ENCODE measurements around the gene MDM1. TPM values are rescaled to one million over a fixed set of nuclear protein-coding genes. Genes with fewer than 3 reads are reported as not detected.

The MDM1 gene
- total RNA-seq, 1 experiment from 2014 or later = 10.6 TPM

- WGBS (ENCODE audit: extremely low coverage, insufficient read length, low lambda C conversion rate) = no CpG with 5 or more reads among the region's 4 CpGs
- H3K56ac ChIP-seq (ENCODE audit: insufficient read length, low read depth, low read length) = no peak overlapping the region
- Mint-ChIP-seq H3K27me3 (ENCODE audit: low read depth) (no peaks in the 10 kb centered on the region), H3K36me3 (ENCODE audit: insufficient read depth in 1 of 3, low read depth in 3 of 3) (no peaks in the 10 kb centered on the region), H3K4me1 (peaks cover 0 to 2% of the 10 kb centered on the region in 2 experiments; a peak in 1 of 4 replicates), H3K27ac (0 out of 7 replicates have a peak overlapping the region, but pooled peaks of 1 of the 3 experiments have one; percentile 54), H3K4me3 (no peak overlapping the region), H3K9me3 (no peaks in the 10 kb centered on the region)
- no peak overlapping the region for H3K14ac ChIP-seq (ENCODE audit: insufficient read depth, low read length)
- no peak overlapping the region for H2BK15ac ChIP-seq (ENCODE audit: low read depth, low read length)
- no peak overlapping the region for H3K4ac ChIP-seq (ENCODE audit: low read depth, low read length)
- no peak overlapping the region for H2BK5ac ChIP-seq (ENCODE audit: insufficient read length, low read length)
- no peaks in the 10 kb centered on the region for H3K9me3 ChIP-seq (ENCODE audit: control insufficient read depth, low read depth, low read length)
- H2AK5ac ChIP-seq (ENCODE audit: insufficient read length, low read length) = no peak overlapping the region
- TF ChIP-seq CTCF (conservative IDR thresholded peaks at IDR 0.05) = no peak
- no peak overlapping the region for H2BK20ac ChIP-seq (ENCODE audit: low read depth, low read length, poor library complexity, severe bottlenecking)
- DNase-seq = no peak
- H4K8ac ChIP-seq (replicated peaks; ENCODE audit: insufficient read length, low read depth, low read length) = no peak overlapping the region
- no peak overlapping the region for H3K27ac ChIP-seq (ENCODE audit: insufficient read length, low read depth, low read length)
- H3K4me2 ChIP-seq (ENCODE audit: insufficient read depth, insufficient read length, low read length) = no peak overlapping the region
- H2AFZ ChIP-seq (ENCODE audit: low read length) = no peak overlapping the region
- H4K5ac ChIP-seq (ENCODE audit: insufficient read length, low read depth, low read length) = no peak overlapping the region
- no peak overlapping the region for H3T11ph ChIP-seq (ENCODE audit: low read length)
- H3K23me2 ChIP-seq (ENCODE audit: insufficient read length, low read depth, low read length, poor library complexity, severe bottlenecking) = no peaks in the 10 kb centered on the region
- no peaks in the 10 kb centered on the region; the same call in 1 of the 2 replicates for H3K4me1 ChIP-seq (ENCODE audit: insufficient read depth, low read length)
- H4K91ac ChIP-seq (ENCODE audit: insufficient read length, low read depth, low read length) = no peak overlapping the region
- H3K27me3 ChIP-seq (ENCODE audit: insufficient read depth, low read length) = no peaks in the 10 kb centered on the region
- H3K9ac ChIP-seq (ENCODE audit: extremely low read depth, insufficient read length, low read length) = no peak overlapping the region
- no peak overlapping the region for H2BK12ac ChIP-seq (ENCODE audit: insufficient read length, low read depth, low read length)
- H3K79me2 ChIP-seq (ENCODE audit: insufficient read depth, low read length) = no peaks in the 10 kb centered on the region
- H3K79me1 ChIP-seq (ENCODE audit: insufficient read depth, low read depth, low read length, poor library complexity, severe bottlenecking) = no peaks in the 10 kb centered on the region
- no peak overlapping the region for H2BK120ac ChIP-seq (ENCODE audit: low read depth, low read length, poor library complexity, severe bottlenecking)
- H3K23ac ChIP-seq (ENCODE audit: insufficient read length, low read depth, low read length) = no peak overlapping the region
- H3K18ac ChIP-seq (ENCODE audit: insufficient read length, low read depth, low read length) = no peak overlapping the region
- H4K20me1 ChIP-seq (ENCODE audit: control insufficient read depth, insufficient read depth, insufficient read length) = no peaks in the 10 kb centered on the region
These were observed 40.6 kb downstream of the MDM1 start for GRCh38 chr12:68291396-68292036.

All from H9 (cell line).